ENCODE results near the gene PEAR1.

Gene PEAR1

GRCh38 chr1:156912861-156913808, 19.6 kb downstream of the PEAR1 start:
- H3K4me2 ChIP-seq (ENCODE audit: insufficient read depth, low read length) = no peak overlapping the region
- no peak overlapping the region for H3K9ac ChIP-seq (ENCODE audit: low read depth, low read length)
- no peak for DNase-seq
- no peak for ATAC-seq (ENCODE audit: insufficient read depth, low read depth)
- no peaks in the 10 kb centered on the region for H3K36me3 ChIP-seq (ENCODE audit: insufficient read depth, low read length)
- TF ChIP-seq EZH2 (IDR thresholded peaks at IDR 0.05; ENCODE audit: borderline replicate concordance, low read depth, low read length, severe bottlenecking) = no peak
- TF ChIP-seq CTCF (IDR thresholded peaks at IDR 0.05; ENCODE audit: borderline replicate concordance, extremely low read depth, low read length, poor library complexity, severe bottlenecking) = no peak
- no peak overlapping the region for H3K4me3 ChIP-seq (ENCODE audit: low read depth in 1 of 2, low read length in 2 of 2)
- H4K20me1 ChIP-seq (ENCODE audit: insufficient read depth, low read length) = peaks cover 13% of the 10 kb centered on the region
- H3K79me2 ChIP-seq (ENCODE audit: insufficient read depth, low read length) = no peaks in the 10 kb centered on the region
- no peak overlapping the region for H2AFZ ChIP-seq (ENCODE audit: low read depth, low read length)
- peaks cover 3% of the 10 kb centered on the region; the same call in 1 of the 2 replicates for H3K4me1 ChIP-seq (ENCODE audit: insufficient read depth, low read length)
- no peaks in the 10 kb centered on the region for H3K9me3 ChIP-seq (ENCODE audit: insufficient read depth, low read length, severe bottlenecking)
- H3K27ac ChIP-seq (ENCODE audit: low read length) = no peak overlapping the region
- H3K27me3 ChIP-seq (ENCODE audit: insufficient read depth, low read length, poor library complexity) = no peaks in the 10 kb centered on the region

GRCh38 chr1:156913809-156914387, 20.4 kb downstream of the PEAR1 start:
- H3K36me3 ChIP-seq (ENCODE audit: insufficient read depth, low read length) = no peaks in the 10 kb centered on the region
- H3K27me3 ChIP-seq (ENCODE audit: insufficient read depth, low read length, poor library complexity) = no peaks in the 10 kb centered on the region
- H3K4me1 ChIP-seq (ENCODE audit: insufficient read depth, low read length) = peaks cover 3% of the 10 kb centered on the region; the same call in 1 of the 2 replicates
- no peaks in the 10 kb centered on the region for H3K79me2 ChIP-seq (ENCODE audit: insufficient read depth, low read length)
- TF ChIP-seq CTCF (IDR thresholded peaks at IDR 0.05; ENCODE audit: borderline replicate concordance, extremely low read depth, low read length, poor library complexity, severe bottlenecking) (no peak), EZH2 (IDR thresholded peaks at IDR 0.05; ENCODE audit: borderline replicate concordance, low read depth, low read length, severe bottlenecking) (no peak)
- no peak for DNase-seq
- peaks cover 13% of the 10 kb centered on the region for H4K20me1 ChIP-seq (ENCODE audit: insufficient read depth, low read length)
- H3K9ac ChIP-seq (ENCODE audit: low read depth, low read length) = no peak overlapping the region
- H3K4me3 ChIP-seq (ENCODE audit: low read depth in 1 of 2, low read length in 2 of 2) = no peak overlapping the region
- no peaks in the 10 kb centered on the region for H3K9me3 ChIP-seq (ENCODE audit: insufficient read depth, low read length, severe bottlenecking)
- no peak overlapping the region for H2AFZ ChIP-seq (ENCODE audit: low read depth, low read length)
- H3K27ac ChIP-seq (ENCODE audit: low read length) = no peak overlapping the region
- no peak overlapping the region for H3K4me2 ChIP-seq (ENCODE audit: insufficient read depth, low read length)
- ATAC-seq (ENCODE audit: insufficient read depth, low read depth) = no peak

GRCh38 chr1:156914440-156914856, 20.9 kb downstream of the PEAR1 start:
- Histone ChIP-seq H3K9ac (ENCODE audit: low read depth, low read length) (no peak overlapping the region), H3K27ac (ENCODE audit: low read length) (no peak overlapping the region), H3K4me3 (ENCODE audit: low read depth in 1 of 2, low read length in 2 of 2) (no peak overlapping the region), H3K79me2 (ENCODE audit: insufficient read depth, low read length) (no peaks in the 10 kb centered on the region), H4K20me1 (ENCODE audit: insufficient read depth, low read length) (peaks cover 13% of the 10 kb centered on the region), H3K27me3 (ENCODE audit: insufficient read depth, low read length, poor library complexity) (no peaks in the 10 kb centered on the region), H3K9me3 (ENCODE audit: insufficient read depth, low read length, severe bottlenecking) (no peaks in the 10 kb centered on the region), H3K4me2 (ENCODE audit: insufficient read depth, low read length) (no peak overlapping the region), H3K36me3 (ENCODE audit: insufficient read depth, low read length) (no peaks in the 10 kb centered on the region), H2AFZ (ENCODE audit: low read depth, low read length) (no peak overlapping the region), H3K4me1 (ENCODE audit: insufficient read depth, low read length) (peaks cover 3% of the 10 kb centered on the region; the same call in 1 of the 2 replicates)
- ATAC-seq (ENCODE audit: insufficient read depth, low read depth) = no peak
- no peak for DNase-seq
- TF ChIP-seq EZH2 (IDR thresholded peaks at IDR 0.05; ENCODE audit: borderline replicate concordance, low read depth, low read length, severe bottlenecking) (no peak), CTCF (IDR thresholded peaks at IDR 0.05; ENCODE audit: borderline replicate concordance, extremely low read depth, low read length, poor library complexity, severe bottlenecking) (no peak)
